ENCODE measurements around the gene ITSN2.

DNA sequence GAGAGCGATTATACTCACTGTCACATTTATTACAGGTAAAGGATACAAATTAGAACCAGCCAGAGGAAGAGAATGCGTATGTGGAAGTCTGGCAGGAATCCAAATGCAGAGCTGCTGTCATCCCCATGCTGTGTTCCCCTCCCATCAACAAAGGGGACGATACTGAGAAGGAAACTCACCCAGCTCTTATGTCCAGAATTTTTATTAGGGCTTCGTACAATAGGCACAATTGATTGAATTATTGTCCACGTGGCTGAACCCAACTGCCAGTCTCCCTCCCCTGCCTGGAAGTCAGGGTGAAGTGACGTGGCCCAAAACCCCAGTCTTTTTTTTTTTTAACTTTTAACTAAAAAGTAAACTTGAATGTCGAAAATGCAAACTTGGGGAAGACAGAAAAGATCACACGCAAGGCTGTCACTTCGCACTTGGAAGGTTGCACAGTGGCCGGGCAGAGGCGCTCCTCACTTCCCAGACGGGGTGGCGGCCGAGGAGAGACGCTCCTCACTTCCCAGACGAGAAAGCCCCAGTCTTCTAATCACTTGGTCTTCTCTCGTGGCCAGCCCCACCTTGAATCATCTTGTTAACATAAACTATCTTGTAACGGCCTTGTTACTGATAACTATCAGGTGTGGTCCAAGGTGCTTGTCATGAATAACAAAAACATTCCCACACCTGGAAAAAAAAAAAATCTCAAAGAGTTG, 40.0 kb upstream of the ITSN2 start:
- TF ChIP-seq YY1 (IDR thresholded peaks at IDR 0.05) = no peak
- TF ChIP-seq, protein P1, sequence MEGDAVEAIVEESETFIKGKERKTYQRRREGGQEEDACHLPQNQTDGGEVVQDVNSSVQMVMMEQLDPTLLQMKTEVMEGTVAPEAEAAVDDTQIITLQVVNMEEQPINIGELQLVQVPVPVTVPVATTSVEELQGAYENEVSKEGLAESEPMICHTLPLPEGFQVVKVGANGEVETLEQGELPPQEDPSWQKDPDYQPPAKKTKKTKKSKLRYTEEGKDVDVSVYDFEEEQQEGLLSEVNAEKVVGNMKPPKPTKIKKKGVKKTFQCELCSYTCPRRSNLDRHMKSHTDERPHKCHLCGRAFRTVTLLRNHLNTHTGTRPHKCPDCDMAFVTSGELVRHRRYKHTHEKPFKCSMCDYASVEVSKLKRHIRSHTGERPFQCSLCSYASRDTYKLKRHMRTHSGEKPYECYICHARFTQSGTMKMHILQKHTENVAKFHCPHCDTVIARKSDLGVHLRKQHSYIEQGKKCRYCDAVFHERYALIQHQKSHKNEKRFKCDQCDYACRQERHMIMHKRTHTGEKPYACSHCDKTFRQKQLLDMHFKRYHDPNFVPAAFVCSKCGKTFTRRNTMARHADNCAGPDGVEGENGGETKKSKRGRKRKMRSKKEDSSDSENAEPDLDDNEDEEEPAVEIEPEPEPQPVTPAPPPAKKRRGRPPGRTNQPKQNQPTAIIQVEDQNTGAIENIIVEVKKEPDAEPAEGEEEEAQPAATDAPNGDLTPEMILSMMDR (IDR thresholded peaks at IDR 0.05; ENCODE audit: low read depth, low read length, missing input control) = no peak
- TF ChIP-seq, protein P2, sequence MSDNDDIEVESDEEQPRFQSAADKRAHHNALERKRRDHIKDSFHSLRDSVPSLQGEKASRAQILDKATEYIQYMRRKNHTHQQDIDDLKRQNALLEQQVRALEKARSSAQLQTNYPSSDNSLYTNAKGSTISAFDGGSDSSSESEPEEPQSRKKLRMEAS (IDR thresholded peaks at IDR 0.05) = no peak
- no peak for TF ChIP-seq TAF1 (conservative IDR thresholded peaks at IDR 0.05)
- TF ChIP-seq, protein P3, sequence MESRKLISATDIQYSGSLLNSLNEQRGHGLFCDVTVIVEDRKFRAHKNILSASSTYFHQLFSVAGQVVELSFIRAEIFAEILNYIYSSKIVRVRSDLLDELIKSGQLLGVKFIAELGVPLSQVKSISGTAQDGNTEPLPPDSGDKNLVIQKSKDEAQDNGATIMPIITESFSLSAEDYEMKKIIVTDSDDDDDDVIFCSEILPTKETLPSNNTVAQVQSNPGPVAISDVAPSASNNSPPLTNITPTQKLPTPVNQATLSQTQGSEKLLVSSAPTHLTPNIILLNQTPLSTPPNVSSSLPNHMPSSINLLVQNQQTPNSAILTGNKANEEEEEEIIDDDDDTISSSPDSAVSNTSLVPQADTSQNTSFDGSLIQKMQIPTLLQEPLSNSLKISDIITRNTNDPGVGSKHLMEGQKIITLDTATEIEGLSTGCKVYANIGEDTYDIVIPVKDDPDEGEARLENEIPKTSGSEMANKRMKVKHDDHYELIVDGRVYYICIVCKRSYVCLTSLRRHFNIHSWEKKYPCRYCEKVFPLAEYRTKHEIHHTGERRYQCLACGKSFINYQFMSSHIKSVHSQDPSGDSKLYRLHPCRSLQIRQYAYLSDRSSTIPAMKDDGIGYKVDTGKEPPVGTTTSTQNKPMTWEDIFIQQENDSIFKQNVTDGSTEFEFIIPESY (IDR thresholded peaks at IDR 0.05) = no peak
- TF ChIP-seq, protein P4, sequence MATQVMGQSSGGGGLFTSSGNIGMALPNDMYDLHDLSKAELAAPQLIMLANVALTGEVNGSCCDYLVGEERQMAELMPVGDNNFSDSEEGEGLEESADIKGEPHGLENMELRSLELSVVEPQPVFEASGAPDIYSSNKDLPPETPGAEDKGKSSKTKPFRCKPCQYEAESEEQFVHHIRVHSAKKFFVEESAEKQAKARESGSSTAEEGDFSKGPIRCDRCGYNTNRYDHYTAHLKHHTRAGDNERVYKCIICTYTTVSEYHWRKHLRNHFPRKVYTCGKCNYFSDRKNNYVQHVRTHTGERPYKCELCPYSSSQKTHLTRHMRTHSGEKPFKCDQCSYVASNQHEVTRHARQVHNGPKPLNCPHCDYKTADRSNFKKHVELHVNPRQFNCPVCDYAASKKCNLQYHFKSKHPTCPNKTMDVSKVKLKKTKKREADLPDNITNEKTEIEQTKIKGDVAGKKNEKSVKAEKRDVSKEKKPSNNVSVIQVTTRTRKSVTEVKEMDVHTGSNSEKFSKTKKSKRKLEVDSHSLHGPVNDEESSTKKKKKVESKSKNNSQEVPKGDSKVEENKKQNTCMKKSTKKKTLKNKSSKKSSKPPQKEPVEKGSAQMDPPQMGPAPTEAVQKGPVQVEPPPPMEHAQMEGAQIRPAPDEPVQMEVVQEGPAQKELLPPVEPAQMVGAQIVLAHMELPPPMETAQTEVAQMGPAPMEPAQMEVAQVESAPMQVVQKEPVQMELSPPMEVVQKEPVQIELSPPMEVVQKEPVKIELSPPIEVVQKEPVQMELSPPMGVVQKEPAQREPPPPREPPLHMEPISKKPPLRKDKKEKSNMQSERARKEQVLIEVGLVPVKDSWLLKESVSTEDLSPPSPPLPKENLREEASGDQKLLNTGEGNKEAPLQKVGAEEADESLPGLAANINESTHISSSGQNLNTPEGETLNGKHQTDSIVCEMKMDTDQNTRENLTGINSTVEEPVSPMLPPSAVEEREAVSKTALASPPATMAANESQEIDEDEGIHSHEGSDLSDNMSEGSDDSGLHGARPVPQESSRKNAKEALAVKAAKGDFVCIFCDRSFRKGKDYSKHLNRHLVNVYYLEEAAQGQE (IDR thresholded peaks at IDR 0.05) = no peak
- TF ChIP-seq EGR1 (IDR thresholded peaks at IDR 0.05; ENCODE audit: low read depth in 2 of 2) = no peak
